ENCODE measurements around the gene F3.

F3 gene

DNA sequence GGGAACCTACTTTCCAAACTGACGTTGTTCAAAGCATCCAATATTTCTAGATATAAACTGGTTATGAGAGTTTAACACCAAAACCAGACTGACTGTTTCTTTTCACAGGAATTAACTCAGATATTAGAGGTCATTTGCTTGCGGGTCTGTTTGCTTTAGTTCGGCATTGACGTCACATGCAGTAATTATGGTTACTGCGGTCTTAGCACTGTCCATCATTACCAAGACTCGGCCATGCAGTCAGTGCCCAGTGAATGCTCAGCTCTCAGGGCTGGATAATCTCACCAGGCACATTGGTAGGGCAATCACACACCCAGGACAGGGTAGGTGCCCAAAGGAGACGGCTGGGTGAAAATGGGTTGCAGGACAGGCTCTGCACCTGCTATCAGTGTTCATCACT, 9.9 kb upstream of the F3 start:
- DNase-seq = no peak

DNA sequence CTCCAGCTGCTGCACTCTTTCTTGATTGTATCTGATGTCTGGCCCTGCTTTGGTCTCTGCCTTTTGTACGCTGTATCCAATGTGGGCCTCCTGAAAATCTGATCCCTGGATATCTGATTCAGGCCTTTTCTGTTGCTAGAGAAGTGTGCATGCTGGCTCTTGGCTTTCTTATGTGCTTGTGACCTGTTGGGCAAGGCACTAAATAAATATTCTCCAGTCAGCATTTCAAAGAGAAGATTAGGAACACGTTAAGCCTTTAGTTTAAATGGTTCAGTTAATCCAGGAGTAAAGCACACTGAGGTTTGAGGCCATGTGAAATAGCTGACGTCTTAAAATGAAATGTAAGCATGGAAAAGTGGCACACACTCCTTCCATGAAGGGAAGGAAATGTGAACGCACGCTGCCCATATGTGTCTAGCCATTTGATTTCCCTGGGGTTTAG, 9.3 kb upstream of the F3 start:
- DNase-seq = no peak

DNA sequence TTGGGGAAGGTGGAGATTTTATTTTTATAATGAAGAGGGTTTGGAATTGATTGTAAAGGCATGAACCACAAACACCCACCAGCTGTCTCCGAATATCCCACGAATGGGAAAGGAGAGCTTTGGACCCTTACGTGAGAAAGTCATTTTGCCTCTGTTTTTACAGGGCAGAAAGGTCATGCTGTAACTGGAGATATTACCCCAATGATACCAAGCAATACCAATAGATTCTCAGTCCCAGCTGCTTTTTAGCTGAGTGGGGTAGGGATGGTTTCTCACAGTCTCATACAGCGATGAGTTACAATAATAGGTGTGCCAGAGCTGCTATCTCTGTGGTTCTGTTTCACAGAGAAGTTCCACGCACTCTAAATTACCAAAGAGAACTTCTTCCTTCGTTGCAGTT, 8.8 kb upstream of the F3 start:
- no peak for DNase-seq

DNA sequence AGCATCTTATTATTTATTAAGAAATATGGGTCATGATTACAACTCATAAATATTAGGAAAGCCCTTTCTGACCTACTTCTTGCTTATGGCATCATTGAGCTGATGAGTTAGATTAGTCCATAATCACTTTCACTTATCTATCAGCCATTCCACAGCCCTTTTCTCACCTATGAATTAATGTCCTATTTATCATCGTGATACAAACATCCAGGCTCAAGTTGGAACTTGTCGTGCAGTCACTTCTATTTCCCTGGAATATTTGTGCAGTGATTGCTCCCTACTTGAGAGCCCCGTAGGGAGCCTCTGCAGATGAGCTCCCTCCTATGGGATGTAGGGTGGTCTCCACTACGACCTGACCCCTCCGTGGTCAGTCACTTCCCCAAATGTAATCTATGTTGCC, 8.1 kb upstream of the F3 start:
- DNase-seq = no peak

DNA sequence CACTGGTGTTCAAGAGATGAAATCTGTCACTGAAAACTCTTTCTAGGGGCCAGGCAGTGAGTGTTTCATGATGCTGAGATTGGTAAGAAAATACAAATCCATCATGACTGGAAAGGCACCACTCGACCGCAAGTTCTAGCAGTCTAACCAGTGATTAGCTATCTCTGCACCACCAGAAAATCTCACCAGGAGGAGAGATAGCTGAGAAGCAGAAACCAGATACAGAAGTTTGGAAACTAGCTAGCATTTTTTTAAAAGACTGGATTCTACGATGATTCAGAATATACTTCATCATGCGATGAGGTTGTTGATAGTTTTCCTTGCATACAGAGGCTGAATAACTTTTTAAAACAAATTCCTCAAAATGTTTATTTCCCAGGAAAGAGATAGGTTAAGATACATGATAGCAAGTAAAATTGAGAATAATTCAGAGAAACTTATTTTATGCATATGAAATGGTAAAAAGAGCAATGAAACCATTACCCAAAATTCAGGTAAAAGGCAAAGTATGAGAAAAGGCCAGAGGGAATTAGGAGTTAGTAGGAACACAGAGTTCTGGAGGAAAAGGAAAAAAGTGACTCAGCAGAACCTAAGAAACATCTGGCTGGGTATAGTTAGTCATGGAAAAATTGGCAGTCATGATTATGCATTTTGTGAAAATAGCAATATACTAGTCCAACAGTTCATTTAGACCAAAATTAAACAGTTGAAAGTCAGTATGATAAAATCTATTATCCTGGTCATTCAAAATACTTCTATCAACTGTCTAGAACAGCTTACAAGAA, 3.3 kb upstream of the F3 start:
- DNase-seq = no peak

DNA sequence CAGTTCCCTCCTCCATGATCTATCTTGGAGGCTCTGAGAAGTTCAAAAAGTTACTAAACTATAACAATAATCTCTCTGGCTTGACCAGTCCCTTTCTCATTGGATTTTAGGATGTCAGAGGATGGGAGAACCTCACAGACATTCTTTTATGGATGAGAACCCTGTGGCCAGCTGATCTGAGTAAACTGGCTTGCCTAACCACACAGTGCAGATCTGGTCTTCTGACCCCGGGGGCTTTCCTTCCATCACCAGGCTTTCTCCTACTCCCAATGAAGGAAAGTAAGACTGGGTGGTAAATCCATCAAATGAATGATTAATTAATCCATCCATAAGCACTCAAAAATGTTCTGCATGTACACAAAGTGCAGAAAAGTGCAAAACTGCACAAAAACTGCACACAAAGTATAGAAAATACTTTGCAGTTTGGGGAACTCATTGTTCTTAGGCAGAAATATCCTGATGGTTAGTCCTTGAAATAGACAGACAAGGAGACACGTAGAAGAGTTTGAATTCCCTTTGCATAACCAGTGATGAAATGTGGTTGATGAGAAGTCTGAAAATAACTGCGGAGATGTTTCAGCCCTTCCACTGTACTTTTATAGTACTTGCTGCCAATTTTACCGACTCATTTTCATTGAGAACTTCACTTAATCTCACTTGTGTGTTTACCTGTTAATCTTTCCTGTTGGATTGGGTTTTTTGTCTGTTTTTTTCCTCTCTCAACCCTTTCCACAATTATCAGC, 2.5 kb upstream of the F3 start:
- no peak for DNase-seq

DNA sequence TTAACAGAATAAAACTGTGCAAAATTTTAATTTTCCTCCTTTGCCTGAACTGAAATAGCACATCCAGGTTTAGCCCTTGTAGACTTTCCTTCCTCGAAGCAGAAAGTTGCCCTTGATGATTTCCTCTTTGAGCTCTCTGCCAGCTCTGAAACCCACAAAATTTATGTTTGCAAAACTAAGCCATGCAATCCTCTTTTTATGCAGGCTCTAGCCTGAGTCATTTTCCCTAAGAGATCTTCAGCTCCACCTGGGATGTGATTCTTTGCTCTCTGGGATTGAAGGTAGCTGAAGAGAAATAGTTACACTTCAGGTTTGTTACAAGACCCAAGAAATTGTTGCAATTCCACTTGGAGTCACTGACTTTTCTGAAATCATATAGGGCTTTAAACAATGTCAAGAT, 1.4 kb upstream of the F3 start:
- no peak for DNase-seq

DNA sequence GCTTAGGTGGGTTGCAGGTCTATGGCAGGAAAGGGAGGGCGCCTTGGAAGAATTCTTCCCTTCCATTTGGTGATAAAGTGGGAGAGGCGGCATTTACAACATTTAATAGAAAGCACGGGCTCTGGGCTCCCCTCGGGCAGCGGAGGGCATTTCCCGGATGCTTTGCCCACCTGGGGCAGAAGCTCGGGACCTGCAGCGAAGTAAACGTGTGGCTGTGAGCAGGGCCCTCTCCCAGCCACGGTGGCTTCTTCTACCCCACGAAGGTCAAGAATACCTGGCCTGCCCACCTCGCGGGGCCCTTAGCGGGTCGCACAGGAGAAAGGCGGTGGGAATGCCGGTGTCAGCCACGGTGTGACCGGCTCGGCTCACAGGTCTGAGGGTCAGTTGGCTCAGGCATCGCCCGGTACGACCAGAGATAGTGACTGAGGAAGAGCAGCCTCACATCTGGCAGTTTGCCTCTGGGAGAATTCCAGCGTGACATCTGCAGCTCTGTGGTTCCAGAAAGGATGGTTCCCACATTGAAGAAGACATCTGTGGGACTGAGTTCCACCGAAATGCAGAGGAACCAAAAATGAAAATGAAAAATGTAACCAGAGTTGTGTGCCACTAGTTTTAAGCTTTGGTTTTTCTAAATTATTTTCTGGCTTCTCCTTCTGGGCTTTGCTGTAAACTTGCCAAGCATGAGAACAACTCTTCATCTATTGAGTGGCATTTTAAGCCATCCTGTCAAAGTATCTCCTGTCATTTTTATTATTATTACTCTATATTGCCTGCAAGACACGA, 720 bp upstream of the F3 start:
- no peak for DNase-seq

DNA sequence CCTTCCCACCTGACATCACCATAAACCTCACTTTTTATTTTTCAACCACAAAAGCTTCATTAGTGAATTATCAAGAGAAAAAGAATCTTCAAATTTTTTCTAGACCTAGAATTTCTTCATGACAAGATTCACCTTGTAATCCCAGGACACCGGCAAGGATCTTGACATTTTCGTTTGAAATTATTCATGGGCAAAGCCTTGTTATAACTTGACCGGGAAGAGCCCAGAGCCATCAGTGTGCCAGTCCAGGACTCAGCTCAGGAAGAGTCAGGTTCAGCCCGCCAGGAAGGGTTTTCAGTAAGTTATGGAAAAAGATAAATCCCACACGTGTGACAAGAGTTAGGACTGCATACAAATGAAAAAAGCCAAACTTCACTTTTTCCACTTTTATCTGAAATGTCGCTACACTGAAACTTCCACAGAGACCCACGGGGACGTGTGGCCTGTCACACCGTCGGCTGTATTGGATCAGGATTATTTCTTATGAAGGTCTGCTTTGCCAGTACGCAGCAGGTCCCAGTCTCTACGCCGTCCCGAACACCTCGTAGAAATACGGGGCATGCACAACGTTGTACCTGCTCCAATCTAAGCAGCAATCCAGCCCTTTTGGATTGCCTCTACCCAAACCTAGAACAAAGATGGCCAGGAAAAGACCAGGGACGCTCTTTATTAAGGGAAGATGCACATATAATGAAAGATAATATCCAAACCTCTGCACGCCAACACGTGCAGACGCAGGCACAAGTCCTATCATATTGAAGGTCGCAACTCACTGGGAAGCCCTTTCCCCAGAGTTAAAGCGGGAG, 916 bp downstream of the F3 start:
- no peak for DNase-seq

DNA sequence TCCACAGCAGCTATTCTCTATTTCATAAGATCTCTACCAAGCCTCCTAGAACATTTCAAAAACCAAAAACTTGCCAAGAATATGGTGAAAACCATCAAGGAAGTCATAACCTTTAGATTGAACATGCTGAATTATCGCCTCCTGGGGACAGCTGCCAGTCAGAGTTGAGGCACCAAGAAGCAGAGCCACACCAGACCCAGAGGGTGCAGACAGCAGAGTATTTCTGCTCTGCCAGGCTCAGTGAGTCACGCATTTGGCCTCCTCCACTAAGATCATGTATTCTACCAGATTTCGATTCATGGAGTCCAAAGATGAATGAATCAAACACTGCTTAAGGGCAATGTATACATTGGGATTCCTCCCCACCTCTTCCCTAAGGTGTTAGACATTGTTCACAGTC, 2.1 kb downstream of the F3 start:
- no peak for DNase-seq

DNA sequence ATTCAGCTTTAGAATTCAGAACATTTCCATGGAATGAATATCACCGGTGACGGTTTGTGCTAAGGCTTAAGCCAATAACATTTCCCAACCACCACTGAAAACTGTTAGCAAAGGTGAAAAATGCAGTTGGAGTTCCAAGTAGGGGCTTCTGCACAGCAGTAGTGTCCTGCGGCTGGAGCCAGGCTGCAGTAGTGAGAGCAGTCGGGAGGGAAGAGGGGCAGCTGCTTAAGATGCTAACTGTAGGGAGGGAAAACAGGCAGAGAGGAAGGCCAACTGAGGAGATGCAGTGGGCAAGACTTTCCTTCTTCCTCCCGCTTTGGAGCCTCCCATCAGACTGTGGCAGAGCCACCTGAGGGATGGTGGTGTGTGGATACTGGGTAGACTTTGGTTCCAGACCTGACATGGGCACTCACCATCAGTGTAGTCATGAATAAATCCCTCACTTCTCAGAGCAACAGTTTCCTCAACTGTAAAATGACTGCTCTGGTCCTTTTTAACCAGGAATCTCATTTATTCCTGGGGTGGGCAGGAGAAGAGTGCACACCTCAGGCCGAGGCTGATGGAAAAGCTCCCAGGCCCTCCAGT, 3.2 kb downstream of the F3 start:
- DNase-seq = no peak

DNA sequence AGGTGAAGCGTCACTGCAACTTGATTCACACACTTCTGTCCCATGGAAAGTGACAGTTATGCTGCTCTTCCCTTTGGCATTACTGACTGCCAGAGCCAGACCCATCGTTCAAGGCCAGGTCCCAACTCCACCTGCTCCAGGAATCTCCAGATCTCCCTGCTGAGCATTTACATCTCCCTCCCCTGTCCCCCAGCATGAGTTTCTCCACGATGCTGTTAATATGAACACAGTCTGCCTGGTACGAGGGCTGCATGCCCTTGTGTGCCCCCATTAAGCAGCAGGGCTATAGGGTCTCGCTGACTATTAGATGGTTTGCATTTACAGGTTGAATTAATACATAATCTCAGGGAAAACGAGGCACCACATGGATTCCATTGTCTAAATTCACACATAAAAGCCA, 4.3 kb downstream of the F3 start:
- no peak for DNase-seq

DNA sequence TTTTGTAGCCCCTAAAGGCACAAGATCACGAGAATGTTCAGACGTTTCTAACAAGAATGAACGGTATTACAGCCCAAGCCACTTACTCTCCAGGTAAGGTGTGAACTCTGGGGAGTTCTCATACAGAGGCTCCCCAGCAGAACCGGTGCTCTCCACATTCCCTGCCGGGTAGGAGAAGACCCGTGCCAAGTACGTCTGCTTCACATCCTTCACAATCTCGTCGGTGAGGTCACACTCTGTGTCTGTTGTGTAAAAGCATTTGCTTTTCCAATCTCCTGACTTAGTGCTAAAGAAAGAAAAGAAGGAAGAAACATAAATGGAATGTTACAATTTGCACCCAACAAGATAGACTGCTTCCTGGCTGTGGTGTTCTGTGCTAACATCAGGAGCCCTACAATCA, 5.7 kb downstream of the F3 start:
- DNase-seq = no peak

DNA sequence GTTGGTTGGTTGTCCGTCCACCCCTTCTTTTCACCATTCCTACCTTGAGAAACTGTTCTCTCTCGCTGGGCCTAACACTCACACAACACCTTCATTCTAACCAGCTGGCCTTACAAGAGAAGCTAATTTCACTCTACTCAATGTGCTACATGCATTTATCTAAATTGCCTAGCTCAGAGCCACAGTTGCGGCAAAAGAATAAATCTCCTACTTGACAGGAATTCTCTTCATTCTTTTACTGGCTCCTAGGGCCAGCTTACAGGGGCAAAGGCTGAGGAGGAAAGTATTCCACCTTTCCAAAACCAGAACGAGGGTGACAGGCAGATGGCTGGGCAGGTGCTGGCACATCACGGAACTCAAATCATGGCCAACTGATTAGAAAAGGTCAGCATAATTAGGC, 6.5 kb downstream of the F3 start:
- DNase-seq = no peak

DNA sequence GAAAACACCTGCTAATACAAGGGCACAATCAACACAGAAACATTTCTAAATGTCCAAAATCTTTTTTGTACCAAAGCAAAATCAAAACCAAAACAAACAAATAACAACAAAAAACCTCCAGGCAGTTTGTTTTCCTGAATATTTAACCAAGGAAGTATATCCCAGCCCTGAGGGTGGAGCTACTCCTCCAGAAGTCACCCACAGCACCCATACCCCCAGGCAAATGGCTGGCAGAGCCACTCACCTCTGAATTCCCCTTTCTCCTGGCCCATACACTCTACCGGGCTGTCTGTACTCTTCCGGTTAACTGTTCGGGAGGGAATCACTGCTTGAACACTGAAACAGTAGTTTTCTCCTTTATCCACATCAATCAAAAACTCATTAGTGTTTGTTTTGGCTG, 9.5 kb downstream of the F3 start:
- no peak for DNase-seq

DNA sequence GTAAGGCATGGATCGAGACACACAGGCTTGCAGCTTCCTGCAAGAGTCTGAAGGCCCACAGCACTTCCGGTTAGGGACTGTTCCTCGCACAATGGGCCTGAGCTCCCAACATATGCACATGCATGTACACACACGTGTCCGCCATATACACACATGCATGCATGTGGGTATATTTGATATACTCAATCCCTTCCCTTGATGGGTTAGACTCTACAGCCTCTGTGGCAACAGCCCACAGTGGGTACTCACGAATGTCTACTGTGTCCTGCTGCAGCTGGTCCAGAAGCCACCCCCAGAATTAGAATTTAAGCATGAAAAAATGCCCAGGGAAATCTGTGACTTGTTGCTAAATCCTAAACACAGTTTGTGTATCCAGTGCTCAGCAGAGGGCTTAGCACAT, 9.9 kb downstream of the F3 start:
- no peak for DNase-seq

DNA sequence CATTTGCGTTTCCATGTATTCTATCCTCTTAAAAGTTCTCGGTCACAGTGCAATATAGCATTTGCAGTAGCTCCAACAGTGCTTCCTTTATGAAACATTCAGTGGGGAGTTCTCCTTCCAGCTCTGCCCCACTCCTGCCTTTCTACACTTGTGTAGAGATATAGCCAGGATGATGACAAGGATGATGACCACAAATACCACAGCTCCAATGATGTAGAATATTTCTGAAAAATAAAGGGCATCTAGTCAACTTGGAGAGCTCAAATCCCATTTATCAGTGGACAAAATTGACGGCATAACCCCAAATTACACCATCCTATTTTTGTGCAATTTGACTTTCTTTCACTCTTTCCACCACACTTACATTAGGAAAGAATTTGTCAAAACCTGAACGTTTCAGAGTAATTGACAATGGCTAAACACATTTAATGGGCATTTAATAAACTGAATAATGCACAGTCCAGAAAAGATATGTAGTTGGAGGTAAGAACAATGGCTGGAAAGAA, 11.1 kb downstream of the F3 start:
- no peak for DNase-seq

DNA sequence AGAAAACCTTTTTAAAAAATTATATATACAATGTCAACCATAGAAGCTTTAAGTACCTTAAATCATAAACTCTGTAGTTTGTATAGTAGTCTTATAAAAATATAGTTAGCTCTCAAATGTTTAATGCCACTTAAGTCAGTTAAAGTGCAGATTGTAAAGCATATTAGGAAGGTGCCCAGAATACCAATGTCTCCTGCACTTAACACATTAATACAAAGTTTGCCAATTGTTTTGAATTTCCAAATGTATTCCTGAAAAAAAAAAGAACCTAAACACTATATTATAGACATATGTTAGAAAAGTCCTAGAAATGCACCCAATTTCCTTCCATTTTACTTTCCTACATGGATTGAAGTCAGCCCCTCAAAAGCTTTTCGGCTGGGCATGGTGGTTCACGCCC, 12.1 kb downstream of the F3 start:
- no peak for DNase-seq

DNA sequence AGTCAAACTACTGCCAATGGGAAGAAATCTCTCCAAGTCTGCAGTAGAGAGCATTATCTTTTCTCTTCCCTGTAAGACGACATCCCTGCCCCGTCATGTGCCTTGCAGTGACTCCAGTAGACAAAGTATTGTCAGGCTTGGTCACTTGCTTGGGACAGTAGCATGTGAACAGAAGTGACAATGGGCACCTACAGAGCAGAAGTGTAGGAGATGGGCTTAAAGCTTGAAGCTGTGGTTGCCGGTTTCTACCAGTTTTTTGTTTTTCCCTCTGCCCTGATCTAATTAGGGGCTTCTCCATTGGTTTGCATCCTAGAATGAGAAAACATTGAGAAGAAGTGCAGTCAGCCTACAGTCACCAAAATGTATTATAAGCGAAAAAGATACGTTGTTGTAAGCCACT, 12.7 kb downstream of the F3 start:
- DNase-seq = no peak

DNA sequence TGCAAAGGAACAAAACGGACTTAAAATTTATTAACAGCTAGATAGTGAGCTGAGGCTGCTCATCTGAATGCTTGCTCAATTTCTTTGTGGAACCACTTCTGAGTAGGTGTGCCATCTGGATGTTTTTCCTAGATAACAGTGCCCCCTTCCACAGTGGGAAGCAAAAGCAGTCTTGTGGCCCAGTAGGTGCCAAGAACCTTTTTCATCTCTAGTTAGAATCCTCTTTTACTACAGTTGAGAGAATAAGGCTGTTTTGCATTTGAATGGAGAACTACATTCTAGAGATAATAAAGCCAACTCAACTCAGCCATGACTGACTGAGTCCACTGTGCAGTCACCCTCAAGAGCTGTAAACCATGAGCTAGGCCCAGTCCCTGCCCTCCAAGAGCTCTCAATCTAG, 13.3 kb downstream of the F3 start:
- no peak for DNase-seq

DNA sequence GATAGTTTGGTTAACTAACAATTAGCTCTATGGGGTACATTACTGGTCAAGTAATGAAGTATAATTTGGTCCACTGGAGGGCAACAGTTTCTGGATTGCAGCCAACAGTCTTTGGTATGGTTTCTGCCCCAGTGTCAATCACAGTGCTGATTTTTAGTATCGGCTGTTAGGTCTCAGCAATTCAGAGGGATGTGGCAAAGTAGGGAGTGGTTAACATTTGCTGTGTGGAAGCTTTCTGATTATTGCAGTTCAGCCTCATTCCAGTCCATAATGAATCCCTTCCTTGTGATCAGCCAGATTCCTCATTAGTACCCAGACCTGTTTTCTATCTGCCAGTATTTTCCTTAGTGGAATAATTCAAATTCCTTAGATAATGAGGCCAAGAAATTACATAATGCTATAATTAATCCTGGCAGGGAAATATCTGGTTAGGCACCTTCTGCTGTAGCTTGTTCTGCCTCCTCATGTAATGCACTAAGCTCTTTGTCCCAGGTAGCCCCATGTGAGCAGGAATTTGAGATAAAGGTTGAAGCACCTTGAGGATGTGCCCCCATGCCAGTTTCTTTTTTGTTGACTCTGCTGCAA, 14.0 kb downstream of the F3 start:
- DNase-seq = no peak
